ENCODE results near the gene AUNIP. TPM values are rescaled to one million over a fixed set of nuclear protein-coding genes. Genes with fewer than 3 reads are reported as not detected.
A peak's percentile ranks its signal among the peaks of the same experiment; 100 is the strongest.

AUNIP gene
- total RNA-seq, 1 donor from 2014 or later, result 3.3 TPM

- no peak for ATAC-seq
These were observed 33.7 kb downstream of the AUNIP start for GRCh38 chr1:25825605-25826004.

- ATAC-seq, result no peak
These were observed 37.6 kb downstream of the AUNIP start for GRCh38 chr1:25821630-25822091.

GRCh38 chr1:25821112-25821476 is 38.2 kb downstream of the AUNIP start:
- ATAC-seq, result no peak

- ATAC-seq, result peak; percentile 53
These were observed 38.8 kb downstream of the AUNIP start for GRCh38 chr1:25820247-25821111.

- peak; percentile 89 for ATAC-seq
These were observed 39.6 kb downstream of the AUNIP start, which contains the start of gene MTFR1L for GRCh38 chr1:25819491-25820246. Gene MTFR1L, plus strand, starts transcription at chr1:25819954. Its CDS starts 3,151 bp downstream, at chr1:25823105.

DNA sequence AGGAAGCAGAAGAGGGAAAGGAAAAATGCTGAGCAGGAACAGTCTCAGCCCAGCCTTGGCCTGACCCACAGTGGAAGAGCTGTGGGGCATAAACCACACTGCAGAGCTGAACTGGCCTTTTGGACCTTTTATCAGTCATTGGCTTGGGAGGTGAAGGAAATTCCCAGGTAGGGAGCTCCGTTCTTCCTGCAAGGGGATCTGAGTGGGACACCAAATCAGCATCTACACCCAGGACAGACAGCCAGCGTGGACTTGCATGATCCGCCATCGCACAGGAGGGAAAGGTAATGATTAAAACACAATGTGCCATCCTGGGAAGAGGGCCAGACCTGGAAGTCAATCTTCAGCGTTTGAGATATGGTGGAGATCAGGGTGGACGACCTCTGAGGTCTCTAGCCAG is 40.7 kb downstream of the AUNIP start:
- ATAC-seq, result no peak

- ATAC-seq, result no peak
These were observed 41.3 kb downstream of the AUNIP start for GRCh38 chr1:25817840-25818501.

DNA sequence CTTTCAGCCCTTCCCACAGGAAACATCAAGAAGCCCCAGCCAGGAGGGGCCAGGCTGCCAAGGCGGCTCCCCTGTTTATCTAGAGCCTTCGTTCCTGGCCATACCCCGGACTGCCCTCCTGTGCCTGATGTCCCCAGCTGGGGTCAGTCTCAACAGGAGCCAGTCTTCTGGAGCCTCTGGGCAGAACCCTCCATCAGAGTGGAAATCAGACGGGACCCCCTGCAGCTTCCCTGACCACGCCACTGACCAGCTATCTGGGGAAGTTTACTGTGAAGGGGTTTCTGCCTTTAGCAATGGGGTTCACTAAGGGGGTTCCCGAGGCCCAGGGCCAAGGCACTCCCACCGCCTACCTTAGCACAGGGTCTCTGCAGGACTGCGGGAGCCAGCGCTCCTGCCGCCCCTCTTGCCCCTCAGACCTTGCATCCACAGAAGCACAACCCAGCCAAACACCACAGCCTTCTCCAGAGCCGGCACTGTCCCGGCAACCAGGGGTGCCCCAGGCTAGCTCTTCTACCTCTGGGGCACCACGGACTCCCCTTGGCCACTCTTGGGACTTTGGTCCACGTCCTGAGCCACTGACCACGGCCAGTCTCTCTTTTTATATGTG is 43.0 kb downstream of the AUNIP start:
- no peak for ATAC-seq

DNA sequence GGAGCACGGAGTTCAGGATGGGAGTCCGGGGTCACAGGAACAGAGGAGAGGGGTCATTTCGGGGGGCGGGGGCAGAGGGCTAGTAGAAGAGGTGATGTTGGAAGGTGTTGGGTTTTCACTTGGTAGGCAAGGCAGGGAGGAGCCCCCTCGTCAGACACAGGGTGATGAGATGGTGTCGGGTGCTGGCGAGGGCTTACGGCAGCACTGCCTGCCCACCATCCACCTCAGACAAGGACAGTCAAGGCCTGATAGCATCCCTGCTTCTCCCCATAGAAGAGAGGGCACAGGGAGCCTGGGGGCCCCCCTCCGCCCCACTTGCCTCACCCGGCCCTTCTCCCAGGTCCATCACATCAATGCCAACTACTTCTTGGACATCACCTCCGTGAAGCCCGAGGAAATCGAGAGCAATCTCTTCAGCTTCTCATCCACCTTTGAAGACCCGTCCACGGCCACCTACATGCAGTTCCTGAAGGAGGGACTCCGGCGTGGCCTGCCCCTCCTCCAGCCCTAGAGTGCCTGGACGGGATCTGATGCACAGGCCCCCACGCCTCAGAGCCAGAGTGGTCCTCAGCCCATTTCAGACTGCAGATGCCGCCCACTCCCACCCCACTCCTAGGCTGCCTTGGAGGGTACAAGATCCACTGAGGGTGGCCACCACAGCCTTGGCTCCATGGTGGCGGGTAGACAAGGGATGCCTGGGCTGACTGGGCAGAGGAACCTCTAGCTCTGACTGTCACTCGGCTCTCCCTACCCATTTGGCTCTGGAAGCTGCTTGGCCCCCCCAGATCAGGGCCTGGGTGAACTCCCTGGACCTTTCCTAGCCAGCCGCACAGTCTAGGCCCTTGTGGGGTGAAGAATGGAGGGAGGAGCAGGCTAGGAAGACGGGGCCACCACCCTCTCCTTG is 43.8 kb downstream of the AUNIP start:
- ATAC-seq, result no peak

DNA sequence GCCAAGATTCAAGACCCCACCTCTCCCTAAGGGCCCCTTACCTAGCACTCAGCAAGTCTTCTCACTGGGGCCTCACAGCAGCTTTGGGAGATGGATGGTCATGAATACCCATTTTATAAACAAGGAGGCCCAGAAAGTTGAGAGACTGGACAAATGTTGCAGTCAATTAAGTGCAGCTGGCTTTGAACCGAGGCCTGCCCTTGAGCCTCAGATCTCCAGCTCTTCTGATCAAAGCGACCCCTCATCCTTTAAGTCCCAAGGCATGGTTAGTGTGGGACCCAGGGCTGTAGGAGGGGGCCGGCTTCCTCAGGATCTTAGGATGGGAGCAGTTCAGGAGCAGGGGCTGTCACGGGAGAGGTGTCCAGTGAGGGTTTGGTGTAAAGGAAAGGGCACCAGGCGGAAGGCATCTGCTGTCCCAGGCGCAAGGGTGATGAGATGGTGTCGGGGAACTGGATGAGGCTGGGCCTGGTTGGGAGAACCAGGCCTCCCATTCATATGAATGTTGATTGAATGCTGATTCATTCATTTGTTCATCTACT is 44.6 kb downstream of the AUNIP start:
- ATAC-seq, result no peak

GRCh38 chr1:25813734-25814471 is 45.4 kb downstream of the AUNIP start:
- no peak for ATAC-seq

DNA sequence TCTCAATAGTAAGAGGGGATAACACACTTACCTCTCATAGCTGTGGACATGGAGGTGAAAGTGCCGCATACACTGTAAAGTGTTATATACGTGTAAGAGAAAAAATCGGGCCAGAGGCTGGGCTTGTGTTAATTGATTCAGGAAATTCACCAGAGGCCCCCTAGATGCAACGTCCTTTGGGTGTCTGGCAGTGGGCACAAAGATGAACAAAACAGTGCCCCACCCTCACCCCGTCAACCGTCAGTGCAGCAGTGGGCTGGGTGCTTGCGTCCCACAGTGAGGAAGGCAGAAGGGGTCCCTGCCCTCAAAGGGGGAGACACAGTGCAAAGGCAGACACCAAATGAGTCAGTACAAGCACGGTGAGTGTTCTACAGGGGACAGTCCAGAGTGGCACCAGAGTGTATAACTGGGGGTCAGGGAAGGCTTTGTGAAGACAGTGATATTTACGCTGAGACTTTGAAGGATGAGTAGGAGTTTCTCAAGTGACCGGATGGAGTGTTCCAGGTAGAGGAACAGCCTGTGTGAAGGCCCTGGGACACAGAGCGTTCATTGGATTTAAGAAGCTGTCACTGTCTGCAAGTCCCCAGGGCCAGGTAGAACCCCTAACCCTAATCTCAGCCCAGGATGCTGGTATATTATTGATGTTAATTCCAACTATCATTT is 46.1 kb downstream of the AUNIP start:
- no peak for ATAC-seq

GRCh38 chr1:25811384-25812082 is 47.7 kb downstream of the AUNIP start:
- ATAC-seq, result no peak

DNA sequence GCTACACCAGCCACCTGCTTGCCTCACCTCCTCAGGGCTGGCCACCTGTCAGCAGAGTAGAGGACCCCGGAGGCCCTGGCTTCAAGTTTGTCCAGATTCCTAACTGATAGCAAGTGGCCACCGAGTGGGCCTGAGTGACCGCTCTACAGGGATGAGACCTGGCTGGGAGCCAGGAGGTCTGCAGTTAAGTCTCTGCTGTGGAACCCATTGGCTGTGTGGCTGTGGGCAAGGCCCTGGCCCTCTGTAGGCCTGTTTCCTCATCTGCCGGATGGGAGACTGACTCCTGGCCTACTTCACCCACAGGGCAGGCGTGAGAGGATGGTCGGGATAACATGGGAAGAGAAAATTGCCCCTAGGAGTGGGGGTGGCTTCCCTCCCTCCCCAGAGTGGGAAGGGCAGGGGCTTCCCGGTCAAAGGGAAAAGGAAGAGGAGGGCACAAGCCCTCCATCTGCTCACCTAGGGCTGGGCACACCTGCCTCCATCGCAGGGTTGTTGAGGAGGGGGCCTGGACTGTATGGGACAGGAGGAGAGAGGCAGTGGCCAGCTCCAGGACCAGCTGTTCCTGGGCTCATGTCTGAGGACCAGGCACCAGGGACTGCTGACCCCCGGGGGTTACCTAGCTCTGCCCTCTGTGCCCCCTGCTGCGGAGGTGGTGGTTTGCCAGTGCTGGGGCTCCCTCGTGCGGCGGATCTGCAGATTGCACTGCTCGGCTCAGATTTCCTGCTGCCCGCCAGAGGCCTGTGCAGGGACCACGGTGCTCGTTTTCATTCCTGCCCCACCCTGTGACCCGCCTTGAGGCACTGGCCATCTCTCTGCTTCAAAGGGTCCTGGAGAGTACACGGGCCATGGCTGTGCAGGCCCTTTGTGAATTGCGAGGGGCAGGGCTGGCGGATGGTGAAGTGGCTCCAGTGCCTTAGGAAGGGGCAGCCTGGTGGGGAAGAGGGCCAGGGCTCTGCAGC is 48.6 kb downstream of the AUNIP start:
- ATAC-seq, result peak; percentile 36

GRCh38 chr1:25809929-25810328 is 49.3 kb downstream of the AUNIP start:
- no peak for ATAC-seq

DNA sequence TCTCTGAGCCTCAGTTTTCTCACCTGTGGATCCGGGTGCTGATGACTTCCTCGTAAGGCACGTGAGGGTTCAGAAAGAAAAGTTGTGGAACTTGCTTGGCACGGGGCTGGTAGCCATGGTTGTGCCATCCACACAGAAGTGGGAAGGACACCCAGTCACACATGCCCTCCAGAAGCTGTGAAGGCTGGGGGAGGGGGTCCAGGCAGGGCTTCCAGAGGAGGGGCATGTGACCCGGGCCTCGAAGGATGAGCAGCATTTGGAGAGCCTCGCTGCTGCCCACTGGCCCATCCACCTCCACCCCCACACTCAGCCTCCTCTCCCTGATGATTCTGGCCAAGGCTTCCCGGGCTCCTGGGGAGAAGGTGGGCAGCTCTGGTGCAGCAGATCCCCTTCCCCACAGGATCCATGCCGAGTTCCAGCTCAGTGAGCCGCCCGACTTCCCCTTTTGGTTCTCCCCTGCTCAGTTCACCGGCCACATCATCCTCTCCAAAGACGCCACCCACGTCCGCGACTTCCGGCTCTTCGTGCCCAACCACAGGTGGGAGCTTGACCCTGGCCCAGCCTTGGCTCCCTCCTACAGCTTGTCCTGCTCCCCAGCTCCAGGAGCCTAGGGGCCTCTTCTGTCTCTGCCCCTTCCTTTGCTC is 49.9 kb downstream of the AUNIP start:
- peak; percentile 54 for ATAC-seq

- no peak for ATAC-seq
These were observed 50.6 kb downstream of the AUNIP start for GRCh38 chr1:25808481-25809244.

Data from esophagus mucosa (tissue), 1 donor.